Measurements from ENCODE around the gene SMG6.

SMG6 gene

DNA sequence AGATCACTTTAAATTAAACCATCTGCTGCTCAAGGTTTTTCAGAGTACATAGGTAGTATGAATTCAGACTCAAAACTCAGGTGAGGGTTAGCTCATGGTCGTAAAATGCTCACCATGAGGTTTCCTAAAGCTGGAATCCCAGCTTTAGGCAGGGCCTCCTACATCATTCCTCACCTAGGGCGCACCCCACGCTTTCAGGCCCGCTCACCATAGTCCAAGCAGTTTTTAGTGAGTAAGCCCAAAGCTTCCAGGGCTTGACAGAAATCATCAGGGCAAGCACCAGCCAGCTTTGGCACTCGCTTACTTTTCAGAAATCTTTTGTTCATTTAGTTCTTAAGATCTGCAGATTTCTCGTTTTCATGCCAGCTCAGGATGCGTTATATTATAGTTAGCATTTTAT lies 158.9 kb downstream of the SMG6 start:
- TF ChIP-seq, protein P1, sequence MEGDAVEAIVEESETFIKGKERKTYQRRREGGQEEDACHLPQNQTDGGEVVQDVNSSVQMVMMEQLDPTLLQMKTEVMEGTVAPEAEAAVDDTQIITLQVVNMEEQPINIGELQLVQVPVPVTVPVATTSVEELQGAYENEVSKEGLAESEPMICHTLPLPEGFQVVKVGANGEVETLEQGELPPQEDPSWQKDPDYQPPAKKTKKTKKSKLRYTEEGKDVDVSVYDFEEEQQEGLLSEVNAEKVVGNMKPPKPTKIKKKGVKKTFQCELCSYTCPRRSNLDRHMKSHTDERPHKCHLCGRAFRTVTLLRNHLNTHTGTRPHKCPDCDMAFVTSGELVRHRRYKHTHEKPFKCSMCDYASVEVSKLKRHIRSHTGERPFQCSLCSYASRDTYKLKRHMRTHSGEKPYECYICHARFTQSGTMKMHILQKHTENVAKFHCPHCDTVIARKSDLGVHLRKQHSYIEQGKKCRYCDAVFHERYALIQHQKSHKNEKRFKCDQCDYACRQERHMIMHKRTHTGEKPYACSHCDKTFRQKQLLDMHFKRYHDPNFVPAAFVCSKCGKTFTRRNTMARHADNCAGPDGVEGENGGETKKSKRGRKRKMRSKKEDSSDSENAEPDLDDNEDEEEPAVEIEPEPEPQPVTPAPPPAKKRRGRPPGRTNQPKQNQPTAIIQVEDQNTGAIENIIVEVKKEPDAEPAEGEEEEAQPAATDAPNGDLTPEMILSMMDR (IDR thresholded peaks at IDR 0.05), result no peak

DNA sequence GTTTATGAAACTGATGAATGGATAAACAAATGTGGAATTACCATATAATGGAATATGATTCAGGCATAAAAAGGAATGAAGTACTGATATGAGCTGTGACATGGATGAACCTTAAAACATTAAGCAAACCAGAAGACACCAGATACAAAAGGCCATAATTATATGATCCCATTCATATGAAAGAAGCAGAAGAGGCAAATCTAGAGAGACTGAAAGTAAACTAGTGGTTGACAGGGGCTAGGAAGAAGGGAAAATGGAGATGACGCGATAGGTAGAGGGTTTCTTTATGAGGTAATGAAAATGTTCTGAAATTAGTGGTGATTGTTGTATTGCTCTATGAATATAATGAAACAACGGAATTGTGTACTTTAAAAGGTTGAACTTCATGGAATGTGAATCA lies 160.3 kb downstream of the SMG6 start:
- TF ChIP-seq, protein P1 (IDR thresholded peaks at IDR 0.05), result no peak

DNA sequence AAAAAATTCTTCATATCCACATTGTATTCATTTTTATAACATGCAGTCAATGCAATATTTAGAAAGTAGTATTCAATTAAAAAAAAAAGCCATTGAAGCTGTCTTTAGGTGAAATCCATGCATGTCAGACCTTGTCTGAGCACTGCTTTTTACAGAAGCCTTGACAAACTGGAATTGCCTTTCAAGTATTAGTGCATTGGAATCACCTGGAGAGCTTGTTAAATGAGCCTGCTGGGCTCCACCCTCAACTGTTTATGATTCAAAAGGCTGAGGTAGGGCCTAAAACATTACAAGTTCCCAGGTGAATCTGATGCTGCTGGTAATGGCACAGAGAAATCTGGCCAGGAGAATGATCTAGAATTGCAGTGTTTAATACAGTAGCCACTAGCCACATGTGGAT lies 162.9 kb downstream of the SMG6 start:
- TF ChIP-seq, protein P1 (IDR thresholded peaks at IDR 0.05), result no peak

DNA sequence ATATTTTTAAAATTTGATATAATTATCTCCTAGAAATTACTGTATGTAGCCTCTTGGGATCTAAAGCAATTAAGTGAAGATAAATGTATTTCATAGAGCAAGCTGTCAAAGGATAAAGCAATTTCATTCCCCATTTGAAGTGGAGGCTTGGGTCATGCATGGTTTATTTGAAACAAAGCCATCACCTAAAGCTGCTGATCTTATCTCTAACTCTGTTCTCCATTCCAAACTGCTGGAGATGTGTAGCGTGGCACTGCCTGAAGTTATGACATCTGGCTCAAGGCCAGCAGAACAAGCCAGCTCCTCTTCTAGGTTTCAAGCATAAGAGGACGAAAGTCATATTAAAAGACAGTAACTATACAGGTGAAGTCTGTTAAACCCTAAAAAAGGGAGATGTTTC lies 164.8 kb downstream of the SMG6 start:
- TF ChIP-seq, protein P1 (IDR thresholded peaks at IDR 0.05), result no peak

DNA sequence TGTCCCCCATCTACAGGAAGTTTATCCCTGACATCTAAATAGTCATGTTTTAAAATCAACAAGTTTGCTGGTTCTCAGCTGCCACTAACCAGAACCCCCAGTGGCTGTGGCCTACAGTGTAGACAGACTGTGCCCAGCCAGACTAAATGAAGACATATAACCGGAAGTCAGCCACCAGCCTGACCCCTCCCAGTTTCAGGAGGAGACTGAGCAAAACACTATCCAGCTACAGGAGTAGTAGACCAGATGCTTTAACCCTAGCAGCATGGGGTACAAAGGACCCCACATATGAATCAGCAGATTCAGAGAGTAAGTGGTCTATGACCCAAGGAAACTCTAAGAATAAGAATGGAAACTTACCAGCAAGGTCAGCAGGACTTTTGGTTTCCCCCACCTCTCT lies 165.3 kb downstream of the SMG6 start:
- TF ChIP-seq, protein P1 (IDR thresholded peaks at IDR 0.05), result no peak

DNA sequence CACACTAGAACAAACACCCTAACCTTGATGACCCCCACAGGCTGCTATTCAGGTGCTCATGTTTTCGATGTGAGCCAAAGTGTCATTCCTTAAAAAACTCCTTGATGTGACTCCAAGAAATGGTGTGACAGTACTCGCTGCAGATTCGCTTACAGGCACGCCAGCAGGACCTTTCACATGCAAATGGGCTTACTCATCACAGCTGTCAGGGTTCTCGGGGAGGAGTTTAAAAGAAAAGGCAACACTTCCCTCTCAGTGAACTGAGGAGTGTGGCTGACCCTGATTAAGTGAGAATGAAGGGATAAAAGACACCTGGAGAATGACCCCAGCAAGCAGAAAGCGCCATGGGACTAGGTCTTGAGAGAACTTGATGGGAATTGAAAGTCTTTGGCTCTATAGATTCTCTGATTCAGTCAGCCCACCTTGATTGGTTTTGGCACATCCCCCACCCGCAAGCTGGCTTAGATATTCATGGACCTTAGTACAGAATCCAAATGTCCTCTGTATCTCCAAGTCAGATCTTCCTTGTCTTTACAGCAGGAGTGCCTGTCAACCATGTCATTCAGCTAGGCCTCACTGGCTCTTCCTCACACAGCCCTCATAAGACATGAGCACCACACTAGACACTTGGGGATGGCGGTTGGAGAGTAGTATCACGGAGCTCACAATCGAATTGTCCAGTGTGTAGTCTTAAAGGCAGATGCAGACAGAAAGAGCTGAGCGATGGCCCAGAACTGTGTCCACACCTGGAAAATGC lies 166.1 kb downstream of the SMG6 start:
- TF ChIP-seq, protein P1 (IDR thresholded peaks at IDR 0.05), result no peak

DNA sequence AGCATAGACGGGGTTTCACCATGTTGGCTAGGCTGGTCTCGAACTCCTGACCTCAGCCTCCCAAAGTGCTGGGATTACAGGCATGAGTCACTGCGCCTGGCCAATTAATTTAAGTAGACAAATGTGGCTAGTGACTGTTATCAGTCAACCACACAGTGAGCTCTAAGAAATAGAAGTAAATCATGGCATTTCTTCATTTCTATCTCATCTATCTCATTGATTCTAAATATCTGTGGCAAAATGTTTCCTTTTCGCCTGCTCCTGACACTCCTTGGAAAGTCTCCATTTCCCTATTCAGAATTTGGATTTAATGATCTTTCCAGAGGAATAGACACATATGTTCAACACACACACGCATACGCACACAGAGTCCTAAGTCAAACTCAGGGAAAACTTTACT lies 167.3 kb downstream of the SMG6 start:
- TF ChIP-seq, protein P1 (IDR thresholded peaks at IDR 0.05), result no peak

DNA sequence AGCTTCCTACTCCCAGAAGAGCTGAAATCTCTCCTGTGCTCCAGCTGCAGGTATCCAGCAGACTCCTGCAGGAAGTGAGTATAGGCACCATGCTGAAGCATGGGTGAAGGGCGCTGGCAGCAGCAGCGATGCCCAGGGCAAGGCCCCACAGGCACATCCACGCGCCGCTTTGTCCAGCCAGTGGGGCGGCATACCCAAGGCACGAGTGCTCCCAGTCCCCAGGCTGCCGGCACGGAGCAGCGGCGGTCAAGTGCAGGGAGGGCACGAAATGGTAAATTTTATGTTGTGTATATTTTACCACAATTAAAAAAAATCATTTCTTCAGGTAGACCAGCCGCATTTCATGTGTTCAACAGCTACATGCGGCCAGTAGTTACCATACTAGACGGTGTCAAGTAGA lies 175.6 kb downstream of the SMG6 start:
- TF ChIP-seq, protein P1 (IDR thresholded peaks at IDR 0.05), result no peak
